22Rv1 (cell line): ENCODE measurements around the gene BTBD9.

Source experiments
- H3K27ac ChIP-seq: fragments of 450-650 bp; 2 replicates; pipeline ENCODE4 v1.5.1; 2017
- ZFX ChIP-seq: fragments of 450-650 bp; IDR thresholded peaks from 2 replicates; pipeline ENCODE4 v1.6.1; 2017; ENCODE audit warnings: antibody characterized with exemption, borderline replicate concordance
- TF ChIP-seq, protein P1 (sequence below): fragments of 450-650 bp; IDR thresholded peaks from 2 replicates; pipeline ENCODE4 v1.5.1; 2017; ENCODE audit warnings: mild to moderate bottlenecking

BTBD9 gene

DNA sequence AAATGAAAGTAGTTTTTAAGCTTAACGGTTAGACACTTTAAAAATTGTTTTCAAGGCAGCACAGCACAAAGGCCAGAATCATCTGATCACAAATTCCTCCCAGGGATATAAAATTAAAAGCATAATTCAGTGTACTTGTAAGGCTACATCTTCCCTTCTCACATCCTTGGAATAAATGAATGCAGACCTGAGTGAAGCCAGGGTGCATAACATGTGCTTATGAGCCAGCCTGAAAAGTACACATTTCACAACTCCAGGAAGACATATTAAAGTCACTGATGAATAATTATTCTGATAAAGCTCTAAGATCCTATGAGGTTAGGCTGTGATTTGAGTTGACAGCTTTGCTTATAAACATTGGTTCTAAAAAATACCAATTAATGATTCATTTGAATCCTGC is 163.6 kb downstream of the BTBD9 start:
- TF ChIP-seq, protein P1, sequence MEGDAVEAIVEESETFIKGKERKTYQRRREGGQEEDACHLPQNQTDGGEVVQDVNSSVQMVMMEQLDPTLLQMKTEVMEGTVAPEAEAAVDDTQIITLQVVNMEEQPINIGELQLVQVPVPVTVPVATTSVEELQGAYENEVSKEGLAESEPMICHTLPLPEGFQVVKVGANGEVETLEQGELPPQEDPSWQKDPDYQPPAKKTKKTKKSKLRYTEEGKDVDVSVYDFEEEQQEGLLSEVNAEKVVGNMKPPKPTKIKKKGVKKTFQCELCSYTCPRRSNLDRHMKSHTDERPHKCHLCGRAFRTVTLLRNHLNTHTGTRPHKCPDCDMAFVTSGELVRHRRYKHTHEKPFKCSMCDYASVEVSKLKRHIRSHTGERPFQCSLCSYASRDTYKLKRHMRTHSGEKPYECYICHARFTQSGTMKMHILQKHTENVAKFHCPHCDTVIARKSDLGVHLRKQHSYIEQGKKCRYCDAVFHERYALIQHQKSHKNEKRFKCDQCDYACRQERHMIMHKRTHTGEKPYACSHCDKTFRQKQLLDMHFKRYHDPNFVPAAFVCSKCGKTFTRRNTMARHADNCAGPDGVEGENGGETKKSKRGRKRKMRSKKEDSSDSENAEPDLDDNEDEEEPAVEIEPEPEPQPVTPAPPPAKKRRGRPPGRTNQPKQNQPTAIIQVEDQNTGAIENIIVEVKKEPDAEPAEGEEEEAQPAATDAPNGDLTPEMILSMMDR: no peak
- no peak for TF ChIP-seq ZFX
- H3K27ac ChIP-seq: no peak overlapping the region

GRCh38 chr6:38470548-38470947 is 169.2 kb downstream of the BTBD9 start:
- no peak for TF ChIP-seq ZFX
- no peak overlapping the region for H3K27ac ChIP-seq

- no peak overlapping the region for H3K27ac ChIP-seq
- TF ChIP-seq, protein P1: no peak
- no peak for TF ChIP-seq ZFX
Measured at GRCh38 chr6:38467566-38467965, 172.2 kb downstream of the BTBD9 start.

DNA sequence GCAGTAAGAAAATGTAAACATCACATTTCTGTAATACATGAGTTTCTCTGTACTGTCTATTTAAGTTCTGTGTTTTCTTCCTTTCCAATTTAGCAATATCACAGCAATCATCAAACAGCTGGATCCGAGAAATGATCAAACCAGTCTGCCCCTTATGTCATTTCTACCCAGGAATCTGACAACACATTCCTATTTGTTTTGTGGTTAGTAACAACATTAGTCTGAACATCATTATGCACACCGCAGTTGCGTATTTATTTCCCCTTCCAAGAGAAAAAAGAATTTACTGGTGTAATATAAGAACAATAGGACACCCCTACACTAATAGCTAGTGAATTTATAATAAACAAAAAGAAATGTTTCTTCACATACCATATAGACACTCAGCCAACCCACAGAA is 179.5 kb downstream of the BTBD9 start:
- TF ChIP-seq, protein P1: no peak
- no peak for TF ChIP-seq ZFX
- H3K27ac ChIP-seq: no peak overlapping the region

GRCh38 chr6:38459291-38459690 is 180.4 kb downstream of the BTBD9 start:
- no peak overlapping the region for H3K27ac ChIP-seq
- TF ChIP-seq ZFX: no peak
- TF ChIP-seq, protein P1: no peak

- no peak overlapping the region for H3K27ac ChIP-seq
- TF ChIP-seq, protein P1: no peak
- no peak for TF ChIP-seq ZFX
Measured at GRCh38 chr6:38453861-38454260, 185.9 kb downstream of the BTBD9 start.

GRCh38 chr6:38452816-38453660 is 186.7 kb downstream of the BTBD9 start:
- no peak overlapping the region for H3K27ac ChIP-seq
- TF ChIP-seq ZFX: no peak
- TF ChIP-seq, protein P1: no peak
